Gastrocnemius medialis (tissue), 4 donors: ENCODE data around the gene LAMA1.

Source experiments
- CTCF ChIP-seq, 5 experiments: fragments of 450-650 bp in 3 of 5; fragments of 200-600 bp in 2 of 5; sonication (generic) in 2 of 5; IDR thresholded peaks in 4 of 5; conservative IDR thresholded peaks in 1 of 5; 1 replicate in 4 of 5; 2 replicates in 1 of 5; pipeline ENCODE4 v1.5.1; 2016 to 2019; ENCODE audit warnings: antibody characterized with exemption in 5 of 5, mild to moderate bottlenecking in 3 of 5, moderate library complexity in 3 of 5
- POLR2A ChIP-seq, 2 donors: fragments of 450-650 bp; IDR thresholded peaks; one replicate each; pipeline ENCODE4 v1.6.1; 2017; ENCODE audit warnings: antibody characterized with exemption in 2 of 2, mild to moderate bottlenecking in 2 of 2, moderate library complexity in 2 of 2

GRCh38 chr18:7066965-7067555 is 50.5 kb downstream of the LAMA1 start:
- no peak for TF ChIP-seq CTCF (IDR thresholded peaks at IDR 0.05 in 4 of 5, conservative IDR thresholded peaks at IDR 0.05 in 1 of 5)
- TF ChIP-seq POLR2A (IDR thresholded peaks at IDR 0.05): no peak
